A673 (cell line): Measurements from ENCODE around the gene ZG16. TPM values are rescaled to one million over a fixed set of nuclear protein-coding genes. Genes with fewer than 3 reads are reported as not detected.

ENCODE experiments used
- BruUV-seq: library from RNA; stranded (reverse); fragments of 400-500 nt; replicated peaks from 2 replicates; lab custom pipeline; 2021; lab: Mats Ljungman, UMichigan
- CTCF ChIA-PET: fragments of 300-600 bp; sonication (Branson Sonifier 250); formaldehyde crosslinking; loops from one replicate; lab custom pipeline; 2022; ENCODE audit warnings: antibody characterized with exemption; lab: Charles Lee
- POLR2A ChIA-PET: fragments of 300-600 bp; sonication (Branson Sonifier 250); formaldehyde crosslinking; loops from one replicate; lab custom pipeline; 2022; ENCODE audit warnings: antibody characterized with exemption; ENCODE audit not compliant: low non-redundant PET; lab: Charles Lee
- DNase-seq: peaks from one replicate; pipeline ENCODE4 v3.0.0-alpha.2; 2015; ENCODE audit warnings: low spot score
- H3K27ac ChIP-seq: fragments of 200-600 bp; sonication (generic); 2 replicates; pipeline ENCODE4 v1.5.1; 2016; ENCODE audit warnings: mixed run types, low read depth, mild to moderate bottlenecking, mixed read lengths, antibody characterized with exemption, low read length; ENCODE audit not compliant: poor library complexity, severe bottlenecking
- H3K27me3 ChIP-seq: fragments of 200-600 bp; sonication (generic); replicated peaks from 2 replicates; pipeline ENCODE4 v1.6.1; 2017; ENCODE audit warnings: mixed run types, low read depth, mild to moderate bottlenecking, mixed read lengths, antibody characterized with exemption, low read length; ENCODE audit not compliant: insufficient read depth, poor library complexity
- H3K36me3 ChIP-seq: fragments of 200-600 bp; sonication (generic); 2 replicates; pipeline ENCODE4 v1.6.1; 2016; ENCODE audit warnings: mixed run types, mild to moderate bottlenecking, mixed read lengths, antibody characterized with exemption, low read length; ENCODE audit not compliant: insufficient read depth, poor library complexity, severe bottlenecking
- H3K4me1 ChIP-seq: fragments of 200-600 bp; sonication (generic); 2 replicates; pipeline ENCODE4 v1.6.1; 2017; ENCODE audit warnings: mixed run types, mild to moderate bottlenecking, mixed read lengths, antibody characterized with exemption, low read length; ENCODE audit not compliant: insufficient read depth, poor library complexity, severe bottlenecking
- H3K4me3 ChIP-seq: fragments of 200-600 bp; sonication (generic); 2 replicates; pipeline ENCODE4 v1.5.1; 2016; ENCODE audit warnings: low read depth, mixed run types, mild to moderate bottlenecking, mixed read lengths, low read length; ENCODE audit not compliant: poor library complexity, severe bottlenecking
- H3K9me3 ChIP-seq: fragments of 200-600 bp; sonication (generic); 2 replicates; pipeline ENCODE4 v1.6.1; 2016; ENCODE audit warnings: mixed run types, low read depth, mild to moderate bottlenecking, mixed read lengths, antibody characterized with exemption, low read length; ENCODE audit not compliant: poor library complexity, severe bottlenecking
- EZH2 ChIP-seq: fragments of 200-600 bp; sonication (generic); IDR thresholded peaks from 2 replicates; pipeline ENCODE4 v1.6.1; 2017; ENCODE audit warnings: borderline replicate concordance, low read depth, mild to moderate bottlenecking, mixed read lengths, antibody characterized with exemption, low read length; ENCODE audit not compliant: poor library complexity, severe bottlenecking
- intact Hi-C: fragments of 100-400 bp; cut with micrococcal nuclease; formaldehyde crosslinking; loops from one replicate; pipeline ENCODE4 v1.10.0; 2022; ENCODE audit not compliant: unreplicated experiment
- total RNA-seq: library from RNA; stranded (reverse); gene quantifications from 2 replicates; pipeline ENCODE4 v1.2.3, GENCODE V29; 2021
- TF ChIP-seq, protein P1 (sequence below): fragments of 300-800, 200-600 bp; sonication (generic); conservative IDR thresholded peaks from 2 replicates; pipeline ENCODE4 v1.5.1; 2017; ENCODE audit warnings: low read depth, mild to moderate bottlenecking, antibody characterized with exemption, low read length, moderate library complexity, mixed read lengths

The ZG16 gene
- total RNA-seq, 1 experiment from 2014 or later, result not detected

DNA sequence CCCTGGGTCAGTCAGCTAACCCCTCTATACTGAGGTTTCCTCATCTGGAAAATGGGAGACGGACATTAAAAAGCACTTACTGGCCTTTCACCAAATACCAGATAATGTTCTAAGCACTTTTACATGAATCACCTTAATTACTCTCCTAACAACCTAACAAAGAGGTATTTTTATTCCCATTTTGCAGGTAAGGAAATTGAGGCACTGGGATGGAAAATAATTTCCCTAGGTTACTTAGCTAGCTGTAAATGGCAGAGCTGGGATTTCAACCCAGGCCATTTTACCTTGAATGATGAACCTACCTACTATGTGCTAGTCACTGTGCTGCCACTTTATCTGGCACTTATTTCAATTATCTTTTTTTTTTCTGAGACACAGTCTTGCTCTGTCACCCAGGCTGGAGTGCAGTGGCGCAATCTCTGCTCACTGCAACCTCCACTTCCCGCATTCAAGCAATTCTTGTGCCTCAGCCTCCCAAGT, 16.2 kb downstream of the ZG16 start:
- Histone ChIP-seq H3K27ac (no peak overlapping the region), H3K4me3 (no peak overlapping the region), H3K9me3 (no peaks in the 10 kb centered on the region), H3K4me1 (peaks cover 11% of the 10 kb centered on the region), H3K27me3 (no peaks in the 10 kb centered on the region), H3K36me3 (peaks cover 52% of the 10 kb centered on the region)
- ChIA-PET POLR2A (interaction anchor here (0.6 kb wide), 1 partner anchor 31 kb away, joined by 3 read pairs; no protein-coding TSS in a partner anchor), CTCF (no interaction called here)
- no TSS peak for BruUV-seq
- intact Hi-C loops, result no loop called here
- no peak for DNase-seq
- no peak for TF ChIP-seq EZH2
- TF ChIP-seq, protein P1, sequence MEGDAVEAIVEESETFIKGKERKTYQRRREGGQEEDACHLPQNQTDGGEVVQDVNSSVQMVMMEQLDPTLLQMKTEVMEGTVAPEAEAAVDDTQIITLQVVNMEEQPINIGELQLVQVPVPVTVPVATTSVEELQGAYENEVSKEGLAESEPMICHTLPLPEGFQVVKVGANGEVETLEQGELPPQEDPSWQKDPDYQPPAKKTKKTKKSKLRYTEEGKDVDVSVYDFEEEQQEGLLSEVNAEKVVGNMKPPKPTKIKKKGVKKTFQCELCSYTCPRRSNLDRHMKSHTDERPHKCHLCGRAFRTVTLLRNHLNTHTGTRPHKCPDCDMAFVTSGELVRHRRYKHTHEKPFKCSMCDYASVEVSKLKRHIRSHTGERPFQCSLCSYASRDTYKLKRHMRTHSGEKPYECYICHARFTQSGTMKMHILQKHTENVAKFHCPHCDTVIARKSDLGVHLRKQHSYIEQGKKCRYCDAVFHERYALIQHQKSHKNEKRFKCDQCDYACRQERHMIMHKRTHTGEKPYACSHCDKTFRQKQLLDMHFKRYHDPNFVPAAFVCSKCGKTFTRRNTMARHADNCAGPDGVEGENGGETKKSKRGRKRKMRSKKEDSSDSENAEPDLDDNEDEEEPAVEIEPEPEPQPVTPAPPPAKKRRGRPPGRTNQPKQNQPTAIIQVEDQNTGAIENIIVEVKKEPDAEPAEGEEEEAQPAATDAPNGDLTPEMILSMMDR, result no peak

DNA sequence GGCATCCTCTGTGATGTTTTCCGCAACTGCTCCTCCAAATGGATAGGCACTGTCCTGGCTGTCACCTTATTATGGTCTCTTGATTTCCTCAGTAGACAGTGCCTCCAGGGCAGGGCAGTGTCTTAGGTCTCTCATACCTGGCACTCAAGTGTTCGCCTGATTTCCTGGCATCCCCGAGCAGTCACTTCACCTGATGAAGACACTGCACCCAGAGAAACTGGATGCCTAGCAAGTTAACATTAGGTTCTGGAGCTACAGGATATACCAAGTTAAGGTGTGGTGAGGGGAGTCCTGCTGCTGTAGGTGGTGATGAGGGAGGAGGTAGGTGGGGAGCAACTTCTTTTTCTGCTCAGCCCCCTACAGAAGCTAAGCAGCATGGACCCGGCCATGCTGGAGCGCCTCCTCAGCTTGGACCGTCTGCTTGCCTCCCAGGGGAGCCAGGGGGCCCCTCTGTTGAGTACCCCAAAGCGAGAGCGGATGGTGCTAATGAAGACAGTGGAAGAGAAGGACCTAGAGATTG, 24.4 kb downstream of the ZG16 start:
- no peak overlapping the region for H3K27ac ChIP-seq
- H3K4me1 ChIP-seq, result peaks cover 6% of the 10 kb centered on the region
- H3K9me3 ChIP-seq, result no peaks in the 10 kb centered on the region
- H3K36me3 ChIP-seq, result peaks cover 69% of the 10 kb centered on the region
- intact Hi-C loops, result no loop called here
- no peak overlapping the region for H3K4me3 ChIP-seq
- H3K27me3 ChIP-seq, result no peaks in the 10 kb centered on the region
- CTCF ChIA-PET, result no interaction called here
- no TSS peak for BruUV-seq
- DNase-seq, result no peak
- POLR2A ChIA-PET, result interaction anchor here (0.6 kb wide), 1 partner anchor 1248 kb away, joined by 13 read pairs; no protein-coding TSS in a partner anchor
- TF ChIP-seq, protein P1, result no peak
- no peak for TF ChIP-seq EZH2

DNA sequence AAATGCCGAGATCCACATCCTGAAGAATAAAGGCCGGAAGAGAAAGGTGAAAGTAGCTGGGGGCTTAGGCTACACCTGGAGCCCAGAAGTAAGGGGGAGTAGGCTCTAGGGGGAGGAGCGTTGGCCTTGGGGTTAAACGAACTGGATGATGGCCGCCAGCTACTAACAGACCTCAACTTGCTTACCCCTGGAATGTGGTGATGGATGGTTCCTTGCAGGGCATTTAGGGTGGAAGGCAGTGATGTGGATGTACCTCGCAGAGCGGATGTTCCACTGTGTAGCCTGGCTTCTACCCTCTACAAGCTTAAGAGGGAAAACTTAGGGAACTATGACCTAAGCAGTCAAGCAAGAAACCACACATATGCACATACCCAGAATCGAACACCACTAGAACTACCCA, 26.0 kb downstream of the ZG16 start:
- TF ChIP-seq EZH2, result no peak
- TF ChIP-seq, protein P1, result no peak
- Histone ChIP-seq H3K27me3 (no peaks in the 10 kb centered on the region), H3K9me3 (no peaks in the 10 kb centered on the region), H3K4me3 (no peak overlapping the region), H3K36me3 (peaks cover 63% of the 10 kb centered on the region), H3K27ac (peak overlapping the region; percentile 89), H3K4me1 (peaks cover 14% of the 10 kb centered on the region)
- BruUV-seq, result no TSS peak
- DNase-seq, result no peak
- intact Hi-C loops, result no loop called here
- CTCF ChIA-PET, result interaction anchor here (0.6 kb wide), 1 partner anchor 227 kb away, joined by 5 read pairs; the partner anchor contains the start of gene TLCD3B
- POLR2A ChIA-PET, result interaction anchor here (0.7 kb wide), 1 partner anchor 90 kb away, joined by 3 read pairs; no protein-coding TSS in a partner anchor
